ENCODE results near the gene KRT40.

Gene KRT40

DNA sequence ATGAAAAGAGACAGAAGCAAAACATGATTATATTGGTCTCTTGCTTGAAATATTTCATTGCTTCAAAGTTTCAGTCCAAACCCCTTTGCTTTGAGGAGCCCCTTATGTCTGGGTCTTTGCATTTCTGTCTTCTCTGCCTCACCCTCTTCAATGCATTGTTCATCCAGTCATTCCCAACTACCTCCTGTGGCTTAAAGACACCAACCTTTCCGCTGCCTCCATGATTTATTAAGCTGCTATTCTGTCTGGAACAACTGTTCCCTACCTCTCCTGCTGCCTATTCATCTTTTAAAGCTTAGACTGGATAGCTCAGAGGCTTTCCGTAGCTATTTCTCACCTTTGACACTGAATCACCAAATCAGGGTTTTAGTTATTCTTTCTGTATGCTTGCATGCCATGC, 13.2 kb upstream of the KRT40 start:
- Histone ChIP-seq H3K36me3 (ENCODE audit: insufficient read depth, low read length) (no peaks in the 10 kb centered on the region), H3K4me3 (ENCODE audit: low read depth, low read length) (no peak overlapping the region), H3K27me3 (ENCODE audit: insufficient read depth, low read length) (no peaks in the 10 kb centered on the region), H2AFZ (ENCODE audit: low read length, unreplicated experiment) (no peak overlapping the region), H3K27ac (ENCODE audit: low read depth, low read length) (no peak overlapping the region), H3K4me1 (ENCODE audit: control insufficient read depth, insufficient read depth, low read length, unreplicated experiment) (peaks cover 2% of the 10 kb centered on the region), H3K79me2 (ENCODE audit: control insufficient read depth, insufficient read depth, low read length, unreplicated experiment) (no peaks in the 10 kb centered on the region)

DNA sequence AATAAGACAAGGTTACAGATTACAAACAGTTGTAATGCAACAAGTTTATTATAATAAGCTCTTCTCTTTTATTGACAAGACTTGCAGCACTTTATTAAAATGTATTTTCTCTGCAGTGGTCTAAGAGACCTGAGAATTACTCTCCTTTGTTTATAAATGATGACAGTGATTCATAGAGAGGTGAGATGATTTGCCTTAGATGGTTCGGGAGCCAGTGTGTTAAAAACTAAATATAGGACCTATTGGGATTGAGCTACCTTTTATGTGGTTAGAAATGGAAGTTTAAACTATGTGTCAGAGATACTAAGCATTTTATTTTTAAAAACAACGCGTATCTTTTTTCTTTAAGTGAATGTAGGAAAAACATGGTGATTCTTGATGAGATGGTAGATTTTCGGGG, 12.7 kb upstream of the KRT40 start:
- H3K36me3 ChIP-seq (ENCODE audit: insufficient read depth, low read length) = no peaks in the 10 kb centered on the region
- no peaks in the 10 kb centered on the region for H3K79me2 ChIP-seq (ENCODE audit: control insufficient read depth, insufficient read depth, low read length, unreplicated experiment)
- no peak overlapping the region for H3K4me3 ChIP-seq (ENCODE audit: low read depth, low read length)
- no peaks in the 10 kb centered on the region for H3K4me1 ChIP-seq (ENCODE audit: control insufficient read depth, insufficient read depth, low read length, unreplicated experiment)
- H3K27me3 ChIP-seq (ENCODE audit: insufficient read depth, low read length) = no peaks in the 10 kb centered on the region
- H2AFZ ChIP-seq (ENCODE audit: low read length, unreplicated experiment) = no peak overlapping the region
- H3K27ac ChIP-seq (ENCODE audit: low read depth, low read length) = no peak overlapping the region

GRCh38 chr17:40995116-40995515, 11.0 kb upstream of the KRT40 start:
- no peak overlapping the region for H2AFZ ChIP-seq (ENCODE audit: low read length, unreplicated experiment)
- H3K79me2 ChIP-seq (ENCODE audit: control insufficient read depth, insufficient read depth, low read length, unreplicated experiment) = no peaks in the 10 kb centered on the region
- no peak overlapping the region for H3K4me3 ChIP-seq (ENCODE audit: low read depth, low read length)
- H3K27ac ChIP-seq (ENCODE audit: low read depth, low read length) = no peak overlapping the region
- H3K36me3 ChIP-seq (ENCODE audit: insufficient read depth, low read length) = no peaks in the 10 kb centered on the region
- no peaks in the 10 kb centered on the region for H3K27me3 ChIP-seq (ENCODE audit: insufficient read depth, low read length)
- no peaks in the 10 kb centered on the region for H3K4me1 ChIP-seq (ENCODE audit: control insufficient read depth, insufficient read depth, low read length, unreplicated experiment)

DNA sequence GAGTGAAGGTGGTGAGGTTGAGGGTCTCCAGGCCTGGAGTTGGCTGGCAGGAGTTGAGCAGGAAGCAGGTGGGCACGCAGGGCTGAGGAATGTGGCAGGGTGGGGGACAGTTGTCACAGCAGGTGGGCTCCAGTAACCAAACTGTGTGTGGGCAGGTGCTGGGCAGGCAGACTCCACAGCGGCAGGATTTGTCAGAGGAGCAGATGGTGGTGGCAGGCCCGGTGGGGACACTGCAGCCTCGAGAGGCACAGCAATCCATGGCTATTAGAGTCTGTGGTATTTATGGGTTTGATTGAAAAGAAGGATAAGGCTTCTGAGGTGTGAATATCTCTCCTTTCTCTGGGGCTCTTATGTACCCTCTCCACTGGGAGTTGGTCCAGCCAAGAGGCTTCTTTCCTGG, 9.7 kb upstream of the KRT40 start, which contains the start of gene KRTAP3-3:
Gene KRTAP3-3, minus strand, starts transcription at position 326 of the 400 bp plus-strand sequence. Its CDS starts 67 bp downstream, at position 259.
- Histone ChIP-seq H3K4me1 (ENCODE audit: control insufficient read depth, insufficient read depth, low read length, unreplicated experiment) (no peaks in the 10 kb centered on the region), H2AFZ (ENCODE audit: low read length, unreplicated experiment) (no peak within 1 kb of the TSS), H3K4me3 (ENCODE audit: low read depth, low read length) (no peak within 1 kb of the TSS), H3K27me3 (ENCODE audit: insufficient read depth, low read length) (no peaks in the 10 kb centered on the region), H3K27ac (ENCODE audit: low read depth, low read length) (no peak within 1 kb of the TSS), H3K79me2 (ENCODE audit: control insufficient read depth, insufficient read depth, low read length, unreplicated experiment) (no peaks in the 10 kb centered on the region), H3K36me3 (ENCODE audit: insufficient read depth, low read length) (no peaks in the 10 kb centered on the region)

DNA sequence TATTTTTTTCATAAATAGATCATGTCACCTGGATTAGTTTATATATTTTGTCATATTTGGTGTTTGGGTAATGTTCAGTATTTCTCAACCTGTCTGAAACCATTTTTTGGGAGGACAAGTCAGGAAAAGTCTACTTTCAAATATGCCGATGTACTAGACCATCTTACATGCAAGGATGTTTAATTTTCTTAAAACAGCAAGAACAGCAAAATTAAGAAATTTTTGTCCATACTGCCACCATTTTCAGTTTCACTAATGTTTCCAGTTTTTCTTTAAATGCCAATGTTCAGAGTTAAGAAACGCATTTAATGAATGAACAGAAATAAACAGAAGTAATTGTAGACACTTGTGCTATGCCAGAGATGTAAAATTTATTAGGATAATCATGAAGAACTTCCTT, 9.0 kb upstream of the KRT40 start:
- Histone ChIP-seq H3K4me3 (ENCODE audit: low read depth, low read length) (no peak overlapping the region), H3K27me3 (ENCODE audit: insufficient read depth, low read length) (no peaks in the 10 kb centered on the region), H3K4me1 (ENCODE audit: control insufficient read depth, insufficient read depth, low read length, unreplicated experiment) (no peaks in the 10 kb centered on the region), H3K79me2 (ENCODE audit: control insufficient read depth, insufficient read depth, low read length, unreplicated experiment) (no peaks in the 10 kb centered on the region), H2AFZ (ENCODE audit: low read length, unreplicated experiment) (no peak overlapping the region), H3K36me3 (ENCODE audit: insufficient read depth, low read length) (no peaks in the 10 kb centered on the region), H3K27ac (ENCODE audit: low read depth, low read length) (no peak overlapping the region)

DNA sequence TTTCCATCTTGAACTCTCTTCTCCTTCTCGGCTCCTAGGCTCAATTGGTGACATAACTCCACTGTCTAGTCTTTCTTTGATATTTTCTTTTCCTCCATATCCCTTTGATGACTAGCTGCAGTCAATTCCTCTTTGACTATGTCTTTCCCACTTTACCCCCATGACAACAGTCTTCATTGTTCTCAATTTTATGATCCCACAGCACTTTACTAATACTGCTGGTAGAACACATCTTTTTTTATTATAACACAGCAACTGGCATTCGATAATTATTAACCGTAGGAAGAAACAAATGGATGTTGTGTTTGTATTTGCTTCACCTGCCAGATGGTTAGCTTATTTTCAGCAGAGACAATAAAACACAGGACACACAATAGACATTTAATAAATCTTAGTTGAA, 8.5 kb upstream of the KRT40 start:
- Histone ChIP-seq H3K4me3 (ENCODE audit: low read depth, low read length) (no peak overlapping the region), H3K27me3 (ENCODE audit: insufficient read depth, low read length) (no peaks in the 10 kb centered on the region), H3K4me1 (ENCODE audit: control insufficient read depth, insufficient read depth, low read length, unreplicated experiment) (no peaks in the 10 kb centered on the region), H3K79me2 (ENCODE audit: control insufficient read depth, insufficient read depth, low read length, unreplicated experiment) (no peaks in the 10 kb centered on the region), H3K36me3 (ENCODE audit: insufficient read depth, low read length) (no peaks in the 10 kb centered on the region), H2AFZ (ENCODE audit: low read length, unreplicated experiment) (no peak overlapping the region), H3K27ac (ENCODE audit: low read depth, low read length) (no peak overlapping the region)

DNA sequence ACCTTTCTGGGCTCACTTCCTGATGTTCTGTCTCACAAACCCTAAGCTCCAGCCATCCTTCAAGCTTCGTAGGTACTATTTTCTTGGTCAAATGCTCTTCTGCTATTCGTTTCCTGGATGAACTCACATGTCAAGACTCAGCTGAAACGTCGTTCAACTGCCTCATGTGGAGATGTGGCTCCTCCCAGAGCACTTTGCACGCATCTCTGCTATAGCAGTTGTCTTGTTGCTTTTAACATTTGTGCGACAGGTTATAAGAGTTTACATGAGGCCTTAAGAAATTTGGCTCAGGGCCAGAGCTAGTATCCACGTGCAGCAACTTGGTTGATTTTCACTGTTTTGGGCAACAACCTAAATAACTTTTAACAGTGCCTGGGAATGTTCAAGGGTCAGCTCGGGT, 2.8 kb upstream of the KRT40 start:
- no peak overlapping the region for H2AFZ ChIP-seq (ENCODE audit: low read length, unreplicated experiment)

GRCh38 chr17:40981115-40981514, 3.0 kb downstream of the KRT40 start:
- Histone ChIP-seq H2AFZ (ENCODE audit: low read length, unreplicated experiment) (no peak overlapping the region), H3K4me1 (ENCODE audit: control insufficient read depth, insufficient read depth, low read length, unreplicated experiment) (no peaks in the 10 kb centered on the region), H3K79me2 (ENCODE audit: control insufficient read depth, insufficient read depth, low read length, unreplicated experiment) (no peaks in the 10 kb centered on the region), H3K27ac (ENCODE audit: low read depth, low read length) (no peak overlapping the region), H3K4me3 (ENCODE audit: low read depth, low read length) (no peak overlapping the region), H3K27me3 (ENCODE audit: insufficient read depth, low read length) (no peaks in the 10 kb centered on the region), H3K36me3 (ENCODE audit: insufficient read depth, low read length) (no peaks in the 10 kb centered on the region)

More for the DNA sequence above, 2.8 kb upstream of the KRT40 start:
- H3K36me3 ChIP-seq (ENCODE audit: insufficient read depth, low read length) = no peaks in the 10 kb centered on the region
- no peak overlapping the region for H3K27ac ChIP-seq (ENCODE audit: low read depth, low read length)
- no peaks in the 10 kb centered on the region for H3K79me2 ChIP-seq (ENCODE audit: control insufficient read depth, insufficient read depth, low read length, unreplicated experiment)
- H3K4me3 ChIP-seq (ENCODE audit: low read depth, low read length) = no peak overlapping the region
- no peaks in the 10 kb centered on the region for H3K4me1 ChIP-seq (ENCODE audit: control insufficient read depth, insufficient read depth, low read length, unreplicated experiment)
- H3K27me3 ChIP-seq (ENCODE audit: insufficient read depth, low read length) = no peaks in the 10 kb centered on the region

DNA sequence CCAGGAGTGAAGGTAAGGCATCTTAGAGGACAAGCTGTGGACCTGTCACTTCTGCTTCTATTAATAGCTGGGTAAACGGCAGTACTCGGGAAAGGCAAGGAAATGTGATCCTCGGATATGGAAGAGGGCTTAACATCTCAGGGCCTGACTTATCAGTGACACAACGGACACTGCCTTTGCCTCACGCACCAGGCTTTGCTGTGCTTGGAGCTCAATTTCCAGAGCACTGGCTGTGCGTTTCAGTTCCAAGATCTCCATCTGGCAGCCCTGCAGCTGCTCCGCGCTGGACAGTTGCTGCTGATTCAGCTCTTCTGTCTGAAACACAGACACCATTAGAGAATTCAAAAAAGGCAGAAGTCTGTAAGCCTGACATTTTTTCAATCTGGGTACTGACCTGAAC, 3.5 kb downstream of the KRT40 start:
- Histone ChIP-seq H3K36me3 (ENCODE audit: insufficient read depth, low read length) (no peaks in the 10 kb centered on the region), H2AFZ (ENCODE audit: low read length, unreplicated experiment) (no peak overlapping the region), H3K27ac (ENCODE audit: low read depth, low read length) (no peak overlapping the region), H3K4me3 (ENCODE audit: low read depth, low read length) (no peak overlapping the region), H3K4me1 (ENCODE audit: control insufficient read depth, insufficient read depth, low read length, unreplicated experiment) (no peaks in the 10 kb centered on the region), H3K79me2 (ENCODE audit: control insufficient read depth, insufficient read depth, low read length, unreplicated experiment) (no peaks in the 10 kb centered on the region), H3K27me3 (ENCODE audit: insufficient read depth, low read length) (no peaks in the 10 kb centered on the region)

- Histone ChIP-seq H2AFZ (ENCODE audit: low read length, unreplicated experiment) (no peak overlapping the region), H3K27me3 (ENCODE audit: insufficient read depth, low read length) (no peaks in the 10 kb centered on the region), H3K4me1 (ENCODE audit: control insufficient read depth, insufficient read depth, low read length, unreplicated experiment) (no peaks in the 10 kb centered on the region), H3K27ac (ENCODE audit: low read depth, low read length) (no peak overlapping the region), H3K79me2 (ENCODE audit: control insufficient read depth, insufficient read depth, low read length, unreplicated experiment) (no peaks in the 10 kb centered on the region), H3K36me3 (ENCODE audit: insufficient read depth, low read length) (no peaks in the 10 kb centered on the region), H3K4me3 (ENCODE audit: low read depth, low read length) (no peak overlapping the region)
Observed at GRCh38 chr17:40980117-40980516, 4.0 kb downstream of the KRT40 start.

GRCh38 chr17:40978575-40979151, 5.5 kb downstream of the KRT40 start:
- H3K27me3 ChIP-seq (ENCODE audit: insufficient read depth, low read length) = no peaks in the 10 kb centered on the region
- H3K4me1 ChIP-seq (ENCODE audit: control insufficient read depth, insufficient read depth, low read length, unreplicated experiment) = no peaks in the 10 kb centered on the region
- H3K79me2 ChIP-seq (ENCODE audit: control insufficient read depth, insufficient read depth, low read length, unreplicated experiment) = no peaks in the 10 kb centered on the region
- H3K4me3 ChIP-seq (ENCODE audit: low read depth, low read length) = no peak overlapping the region
- H2AFZ ChIP-seq (ENCODE audit: low read length, unreplicated experiment) = no peak overlapping the region
- H3K36me3 ChIP-seq (ENCODE audit: insufficient read depth, low read length) = no peaks in the 10 kb centered on the region
- H3K27ac ChIP-seq (ENCODE audit: low read depth, low read length) = no peak overlapping the region

Data from ACC112 (cell line).